Activated T-helper 2 cell treated with anti-CD3 and anti-CD28 coated beads, Interferon-gamma antibody, Interleukin-2, Interleukin-4, amounts not matched to agents 10 μg/mL and 5 μg/mL and 100 μg/mL, durations not matched to agents 14 hours and 24 hours and 36 hours (primary cell): Measurements from ENCODE around the gene SYNC. TPM values are rescaled to one million over a fixed set of nuclear protein-coding genes. Genes with fewer than 3 reads are reported as not detected.
A peak's percentile ranks its signal among the peaks of the same experiment; 100 is the strongest.
"Not testable (repeated sequence)": the region's sequence is repeated elsewhere in the genome, so short reads cannot be mapped to it uniquely, and the experiment has no call there.

Source experiments
- DNase-seq: peaks from one replicate; pipeline ENCODE4 v3.0.0; 2021; ENCODE audit warnings: low spot score
- H3K27ac Mint-ChIP-seq: one replicate; pipeline ENCODE4 v1.8.0; 2021; ENCODE audit warnings: mixed read lengths
- H3K27me3 Mint-ChIP-seq: one replicate; pipeline ENCODE4 v1.8.0; 2021; ENCODE audit warnings: low read depth, mixed read lengths
- H3K36me3 Mint-ChIP-seq: one replicate; pipeline ENCODE4 v1.8.0; 2021; ENCODE audit warnings: low read depth, mixed read lengths
- H3K4me1 Mint-ChIP-seq: one replicate; pipeline ENCODE4 v1.8.0; 2021; ENCODE audit warnings: low read depth, mixed read lengths
- H3K4me3 Mint-ChIP-seq: one replicate; pipeline ENCODE4 v1.8.0; 2021; ENCODE audit warnings: low read depth, mild to moderate bottlenecking, moderate library complexity, mixed read lengths
- H3K9me3 Mint-ChIP-seq: one replicate; pipeline ENCODE4 v1.8.0; 2021; ENCODE audit warnings: mixed read lengths
- intact Hi-C: fragments of 100-400 bp; cut with micrococcal nuclease; formaldehyde crosslinking; loops from one replicate; pipeline ENCODE4 v1.15.1; 2023
- total RNA-seq: library from RNA; stranded (reverse); gene quantifications from 2 replicates; pipeline ENCODE4 v1.2.3, GENCODE V29; 2022

The SYNC gene
- total RNA-seq, 1 donor from 2014 or later: not detected

DNA sequence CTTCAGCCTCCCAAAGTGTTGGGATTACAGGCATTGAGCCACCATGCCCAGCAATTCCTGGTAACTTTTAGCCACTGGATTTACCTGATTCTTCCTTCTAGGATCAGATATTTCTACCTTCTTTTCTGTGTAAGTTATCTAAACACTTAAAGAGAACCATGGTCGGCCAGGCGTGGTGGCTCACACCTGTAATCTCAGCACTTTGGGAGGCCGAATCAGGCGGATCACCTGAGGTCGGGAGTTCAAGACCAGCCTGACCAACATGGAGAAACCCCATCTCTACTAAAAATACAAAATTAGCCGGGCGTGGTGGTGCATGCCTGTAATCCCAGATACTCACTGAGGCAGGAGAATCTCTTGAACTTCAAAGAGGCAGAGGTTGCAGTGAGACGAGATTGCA lies 5.6 kb downstream of the SYNC start:
- H3K4me3 Mint-ChIP-seq, H3K4me1 Mint-ChIP-seq, H3K9me3 Mint-ChIP-seq, intact Hi-C loops, H3K27ac Mint-ChIP-seq, H3K36me3 Mint-ChIP-seq, DNase-seq: not testable (repeated sequence)
- peaks cover 19% of the 10 kb centered on the region for H3K27me3 Mint-ChIP-seq

DNA sequence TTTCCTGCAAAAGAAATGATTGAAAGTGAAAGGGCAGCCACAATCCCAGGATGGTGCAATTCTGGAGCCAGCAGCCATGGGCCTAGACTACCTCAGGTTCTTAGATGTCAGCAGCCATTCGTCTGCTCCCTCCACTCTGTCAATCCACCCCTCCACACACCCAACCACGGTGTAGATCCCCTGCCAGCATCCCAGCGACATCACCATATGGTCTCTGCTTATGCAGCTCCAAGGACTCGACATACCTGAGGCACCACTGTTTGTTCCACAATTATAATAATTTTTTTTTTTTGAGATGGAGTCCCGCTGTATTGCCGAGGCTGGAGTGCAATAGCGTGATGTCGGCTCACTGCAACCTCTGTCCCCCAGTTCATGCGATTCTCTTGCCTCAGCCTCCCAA lies 6.5 kb downstream of the SYNC start:
- intact Hi-C loops: no loop called here
- no peak for DNase-seq
- no peak overlapping the region for H3K4me3 Mint-ChIP-seq
- peaks cover 11% of the 10 kb centered on the region for H3K27me3 Mint-ChIP-seq
- no peaks in the 10 kb centered on the region for H3K36me3 Mint-ChIP-seq
- H3K27ac Mint-ChIP-seq: no peak overlapping the region
- H3K9me3 Mint-ChIP-seq: no peaks in the 10 kb centered on the region
- H3K4me1 Mint-ChIP-seq: no peaks in the 10 kb centered on the region

DNA sequence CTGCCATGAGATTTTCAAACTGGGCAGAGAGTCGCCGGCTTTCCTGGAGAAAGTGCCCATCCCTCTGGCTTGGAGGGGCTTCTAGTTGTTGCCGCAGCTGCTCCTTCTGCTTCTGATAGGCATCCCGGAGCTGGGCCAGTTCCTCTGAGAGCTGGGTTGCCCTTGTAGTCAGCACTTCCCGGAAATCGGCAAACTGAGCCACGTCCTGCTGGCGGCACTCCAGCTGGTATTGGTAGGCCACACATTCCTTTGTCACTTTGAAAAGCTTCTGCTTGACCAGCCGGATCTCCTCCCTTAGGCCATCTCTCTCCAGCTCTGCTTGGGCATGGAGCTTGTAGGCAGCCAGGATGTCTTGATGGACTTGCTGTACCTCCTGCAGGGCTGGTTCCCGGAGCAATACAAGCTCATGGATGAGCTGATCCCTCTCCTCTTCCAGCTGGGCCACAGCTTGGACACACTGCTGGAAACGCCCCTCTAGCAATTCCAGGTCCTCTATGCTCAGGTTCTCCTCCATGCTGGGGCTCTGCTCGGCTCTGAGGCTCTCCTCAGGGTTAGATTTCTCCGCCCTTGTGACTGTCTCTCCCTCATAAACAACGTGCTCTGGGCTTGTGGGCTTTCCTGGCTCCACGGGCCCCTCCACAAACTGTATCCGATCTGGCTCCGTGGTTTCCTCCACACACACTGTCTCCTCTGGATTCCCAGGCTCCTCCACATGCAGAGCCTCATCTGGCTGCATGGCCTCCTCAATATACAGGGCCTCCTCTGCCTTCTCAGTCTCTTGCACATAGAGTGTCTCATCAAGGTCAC lies 7.3 kb downstream of the SYNC start:
- intact Hi-C loops: no loop called here
- H3K4me3 Mint-ChIP-seq: no peak overlapping the region
- no peaks in the 10 kb centered on the region for H3K4me1 Mint-ChIP-seq
- H3K27me3 Mint-ChIP-seq: peaks cover 9% of the 10 kb centered on the region
- no peaks in the 10 kb centered on the region for H3K9me3 Mint-ChIP-seq
- no peak for DNase-seq
- H3K36me3 Mint-ChIP-seq: no peaks in the 10 kb centered on the region
- no peak overlapping the region for H3K27ac Mint-ChIP-seq

DNA sequence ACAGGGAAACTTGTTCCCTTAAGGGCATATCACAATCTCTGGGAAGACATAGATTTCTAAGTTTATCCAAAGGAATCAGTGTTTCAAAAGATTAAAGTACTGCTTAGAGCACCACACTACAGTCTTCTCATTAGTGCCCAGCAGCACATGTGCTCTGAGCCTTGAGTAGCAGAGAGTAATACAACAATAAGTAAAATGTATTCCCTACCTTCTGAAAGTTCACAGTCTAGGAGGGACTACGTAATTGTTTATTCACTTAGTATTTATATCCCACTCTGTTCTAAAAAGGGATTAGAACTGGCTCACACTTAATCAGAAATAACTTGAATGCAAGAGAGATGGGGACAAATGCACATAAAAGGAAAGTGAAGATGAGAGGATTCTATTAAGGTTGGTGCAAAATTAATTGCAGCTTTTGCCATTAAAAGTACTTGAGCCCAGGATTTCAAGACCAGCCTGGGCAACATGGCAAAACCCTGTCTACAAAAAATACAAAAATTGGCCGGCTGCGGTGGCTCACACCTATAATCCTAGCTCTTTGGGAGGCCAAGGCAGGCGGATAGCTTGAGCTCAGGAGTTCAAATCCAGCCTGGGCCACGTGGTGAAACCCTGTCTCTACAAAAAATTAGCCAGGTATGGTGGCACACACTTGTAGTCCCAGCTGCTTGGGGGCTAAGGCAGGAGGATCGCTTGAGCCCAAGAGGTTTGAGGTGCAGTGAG lies 9.0 kb downstream of the SYNC start:
- intact Hi-C loops: no loop called here
- Mint-ChIP-seq H3K4me3 (no peak overlapping the region), H3K27me3 (peaks cover 1% of the 10 kb centered on the region), H3K4me1 (no peaks in the 10 kb centered on the region), H3K27ac (no peak overlapping the region), H3K36me3 (no peaks in the 10 kb centered on the region), H3K9me3 (no peaks in the 10 kb centered on the region)
- no peak for DNase-seq

DNA sequence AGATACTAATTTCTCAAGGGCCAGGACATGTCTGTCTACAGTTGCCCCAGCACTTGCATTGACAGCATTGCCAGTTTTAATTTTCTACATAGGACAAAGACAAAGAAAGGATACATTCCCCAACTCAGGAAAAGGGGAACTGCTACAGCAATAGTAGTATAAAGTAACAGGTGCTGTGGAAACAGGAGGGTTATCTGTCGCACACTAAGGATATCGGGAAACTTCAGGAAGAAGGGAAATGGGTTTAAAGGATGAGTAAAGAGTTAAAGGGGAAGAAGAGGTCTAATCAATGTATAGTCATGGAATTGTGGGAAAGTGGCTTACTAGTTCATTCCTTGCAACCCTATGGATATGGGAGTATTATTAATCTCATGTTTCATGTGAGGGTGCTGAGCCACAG lies 16.2 kb downstream of the SYNC start:
- Mint-ChIP-seq H3K36me3 (peaks cover 38% of the 10 kb centered on the region), H3K4me1 (peaks cover 8% of the 10 kb centered on the region), H3K27me3 (no peaks in the 10 kb centered on the region), H3K27ac (no peak overlapping the region), H3K9me3 (no peaks in the 10 kb centered on the region), H3K4me3 (no peak overlapping the region)
- DNase-seq: no peak
- intact Hi-C loops: no loop called here

DNA sequence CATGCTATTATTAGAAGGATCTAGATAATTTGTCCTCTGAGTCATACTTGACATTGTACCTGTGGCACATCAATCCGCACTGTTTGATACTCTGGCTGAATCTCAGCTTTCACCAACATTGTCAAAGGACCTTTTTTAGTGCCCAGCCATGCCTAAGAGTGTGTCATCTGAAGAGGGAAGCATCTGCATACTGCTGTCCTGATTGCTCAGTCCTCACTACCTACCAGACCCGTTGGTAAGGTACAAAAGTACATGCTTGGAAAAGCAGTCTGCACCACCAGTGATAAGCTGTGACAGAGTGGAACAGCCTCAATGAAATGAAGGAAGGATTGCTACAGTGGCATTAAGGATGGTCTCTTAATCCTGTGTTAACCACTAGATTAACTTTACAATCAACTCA lies 17.1 kb downstream of the SYNC start:
- intact Hi-C loops: no loop called here
- no peak overlapping the region for H3K27ac Mint-ChIP-seq
- H3K9me3 Mint-ChIP-seq: no peaks in the 10 kb centered on the region
- no peaks in the 10 kb centered on the region for H3K27me3 Mint-ChIP-seq
- H3K4me1 Mint-ChIP-seq: peaks cover 11% of the 10 kb centered on the region
- peaks cover 47% of the 10 kb centered on the region for H3K36me3 Mint-ChIP-seq
- H3K4me3 Mint-ChIP-seq: no peak overlapping the region
- DNase-seq: no peak

DNA sequence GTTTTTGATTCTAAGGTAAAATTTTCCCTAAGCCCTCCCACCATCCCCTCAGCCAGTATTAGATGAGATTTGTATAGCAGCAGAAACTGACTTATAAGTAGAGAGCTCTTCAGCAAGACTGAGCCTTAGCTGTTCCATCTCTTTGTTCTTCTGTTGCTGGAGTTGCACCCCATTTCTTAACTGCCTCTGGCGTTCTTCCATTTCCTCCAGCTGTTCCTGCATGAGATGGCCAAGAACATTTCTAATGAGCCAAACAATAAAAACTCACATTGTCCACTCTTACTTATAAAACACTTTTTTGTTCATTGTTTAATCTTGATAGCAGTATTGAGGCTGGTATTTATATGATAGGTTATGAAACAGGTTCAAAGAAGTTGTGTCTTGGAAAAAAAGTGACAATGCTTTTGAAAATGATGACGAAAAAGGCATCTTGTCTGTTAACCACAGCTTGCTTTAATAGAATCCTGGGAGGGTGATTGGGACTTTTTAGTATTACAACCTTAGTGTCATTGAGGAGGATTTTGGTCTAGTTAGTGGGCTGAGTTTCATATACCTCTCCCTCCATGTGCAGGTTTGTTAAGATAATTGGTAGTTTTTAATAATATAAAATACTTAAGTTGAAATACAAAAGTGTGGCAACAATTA lies 18.3 kb downstream of the SYNC start:
- intact Hi-C loops: no loop called here
- H3K36me3 Mint-ChIP-seq: peaks cover 58% of the 10 kb centered on the region
- no peak overlapping the region for H3K4me3 Mint-ChIP-seq
- DNase-seq: no peak
- H3K4me1 Mint-ChIP-seq: peaks cover 15% of the 10 kb centered on the region
- no peaks in the 10 kb centered on the region for H3K9me3 Mint-ChIP-seq
- H3K27ac Mint-ChIP-seq: peak overlapping the region; percentile 57
- H3K27me3 Mint-ChIP-seq: no peaks in the 10 kb centered on the region

DNA sequence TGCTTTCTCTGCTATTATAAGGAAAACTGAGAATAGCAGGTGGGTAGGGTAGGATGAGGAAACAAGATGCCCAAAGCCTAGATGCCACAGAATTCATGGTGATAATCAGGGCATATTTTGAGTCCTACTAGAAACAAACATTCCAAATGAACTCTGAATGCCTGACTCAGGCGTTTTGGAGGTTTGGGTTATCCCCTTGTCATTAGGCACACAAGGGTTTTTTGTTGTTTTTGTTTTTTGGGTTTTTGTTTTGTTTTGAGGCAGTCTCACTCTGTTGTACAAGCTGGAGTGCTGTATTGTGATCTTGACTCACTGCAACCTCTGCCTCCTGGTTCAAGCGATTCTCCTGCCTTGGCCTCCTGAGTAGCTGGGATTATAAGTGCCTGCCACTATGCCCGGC lies 19.2 kb downstream of the SYNC start:
- intact Hi-C loops: no loop called here
- no peaks in the 10 kb centered on the region for H3K27me3 Mint-ChIP-seq
- peaks cover 61% of the 10 kb centered on the region for H3K36me3 Mint-ChIP-seq
- H3K4me3 Mint-ChIP-seq: no peak overlapping the region
- H3K9me3 Mint-ChIP-seq: no peaks in the 10 kb centered on the region
- no peak overlapping the region for H3K27ac Mint-ChIP-seq
- no peak for DNase-seq
- peaks cover 15% of the 10 kb centered on the region for H3K4me1 Mint-ChIP-seq

DNA sequence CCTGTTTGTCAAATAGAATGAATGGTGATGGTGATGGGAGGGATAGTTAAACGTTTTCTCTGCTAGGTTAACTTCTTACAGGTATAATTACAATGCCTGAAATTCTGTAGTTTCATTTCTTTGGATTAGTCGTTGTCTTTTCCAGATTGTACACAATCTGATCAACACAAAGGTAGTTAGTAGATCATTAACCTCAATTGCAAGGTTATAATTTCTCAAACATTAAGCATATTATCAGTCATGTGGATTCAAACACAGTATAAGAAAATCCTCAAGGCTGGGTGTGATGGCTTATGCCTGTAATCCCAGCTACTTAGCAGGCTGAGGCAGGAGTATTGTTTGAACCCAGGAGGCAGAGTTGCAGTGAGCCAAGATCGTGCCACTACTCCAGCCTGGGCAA lies 20.6 kb downstream of the SYNC start:
- H3K27ac Mint-ChIP-seq: no peak overlapping the region
- H3K27me3 Mint-ChIP-seq: no peaks in the 10 kb centered on the region
- H3K9me3 Mint-ChIP-seq: no peaks in the 10 kb centered on the region
- intact Hi-C loops: no loop called here
- no peak for DNase-seq
- peaks cover 15% of the 10 kb centered on the region for H3K4me1 Mint-ChIP-seq
- H3K4me3 Mint-ChIP-seq: no peak overlapping the region
- peaks cover 74% of the 10 kb centered on the region for H3K36me3 Mint-ChIP-seq

DNA sequence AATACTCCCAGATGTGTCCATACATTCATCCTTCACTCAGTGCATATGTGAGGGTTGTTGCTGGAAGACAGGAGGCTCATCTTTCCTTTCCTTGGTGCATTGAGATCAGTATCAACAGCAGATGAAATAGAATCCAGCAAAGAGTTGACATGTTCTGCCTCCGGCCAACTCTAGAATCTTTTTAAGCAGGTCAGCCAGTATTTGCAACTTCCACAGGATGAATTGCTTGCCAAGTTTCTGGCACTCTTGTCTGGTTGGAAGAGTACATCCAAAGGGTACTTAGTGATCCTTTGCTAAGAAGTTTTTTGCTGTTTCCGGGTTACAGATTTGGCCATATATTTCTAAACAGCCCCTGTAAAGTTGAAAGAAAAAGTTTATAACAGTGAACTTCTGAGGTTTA lies 21.1 kb downstream of the SYNC start:
- H3K4me1 Mint-ChIP-seq: peaks cover 15% of the 10 kb centered on the region
- no peaks in the 10 kb centered on the region for H3K9me3 Mint-ChIP-seq
- no peak for DNase-seq
- intact Hi-C loops: no loop called here
- H3K36me3 Mint-ChIP-seq: peaks cover 75% of the 10 kb centered on the region
- H3K27ac Mint-ChIP-seq: no peak overlapping the region
- H3K4me3 Mint-ChIP-seq: no peak overlapping the region
- H3K27me3 Mint-ChIP-seq: no peaks in the 10 kb centered on the region

DNA sequence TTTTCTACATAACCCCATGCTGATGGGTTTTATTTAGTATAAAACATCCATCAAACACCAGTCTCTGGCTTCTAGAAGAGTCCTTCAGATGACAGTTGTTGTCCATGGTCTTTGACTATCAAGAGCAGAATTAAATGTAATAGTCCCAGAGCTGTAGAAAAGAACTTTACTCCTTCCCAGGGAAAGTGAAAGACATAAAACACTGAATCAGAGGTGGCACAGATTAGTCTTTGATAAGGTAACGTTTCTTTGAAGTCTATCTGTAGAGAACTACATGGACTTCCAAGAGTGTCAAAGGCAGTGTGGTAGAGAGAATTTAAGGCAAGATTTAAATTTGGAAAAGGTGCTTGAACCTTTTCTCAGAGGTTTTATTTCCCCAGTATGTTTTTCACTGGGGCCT lies 21.9 kb downstream of the SYNC start:
- Mint-ChIP-seq H3K4me3 (no peak overlapping the region), H3K9me3 (no peaks in the 10 kb centered on the region), H3K4me1 (peaks cover 15% of the 10 kb centered on the region), H3K36me3 (peaks cover 73% of the 10 kb centered on the region), H3K27me3 (no peaks in the 10 kb centered on the region), H3K27ac (no peak overlapping the region)
- intact Hi-C loops: no loop called here
- DNase-seq: no peak

DNA sequence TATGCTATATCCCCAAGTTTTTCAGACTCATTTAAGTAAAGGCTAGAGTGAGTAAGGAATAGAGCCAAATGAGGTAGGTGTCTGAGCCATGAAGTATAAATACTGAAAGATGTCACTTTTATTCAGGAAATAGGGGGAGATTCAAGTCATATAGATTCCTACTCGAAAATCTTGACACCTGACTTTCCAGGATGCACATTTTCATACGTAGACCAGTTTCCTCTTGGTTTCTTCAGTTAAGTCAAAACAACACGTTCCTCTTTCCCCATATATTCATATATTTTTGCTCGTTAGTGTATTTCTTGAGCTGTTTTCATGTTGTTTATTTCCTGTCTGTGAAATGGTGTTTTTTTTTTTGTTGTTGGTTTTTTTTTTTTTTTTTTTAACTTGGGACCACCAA lies 22.6 kb downstream of the SYNC start:
- H3K36me3 Mint-ChIP-seq: peaks cover 75% of the 10 kb centered on the region
- DNase-seq, H3K27me3 Mint-ChIP-seq, H3K27ac Mint-ChIP-seq, intact Hi-C loops, H3K9me3 Mint-ChIP-seq, H3K4me3 Mint-ChIP-seq: not testable (repeated sequence)
- H3K4me1 Mint-ChIP-seq: peaks cover 15% of the 10 kb centered on the region

DNA sequence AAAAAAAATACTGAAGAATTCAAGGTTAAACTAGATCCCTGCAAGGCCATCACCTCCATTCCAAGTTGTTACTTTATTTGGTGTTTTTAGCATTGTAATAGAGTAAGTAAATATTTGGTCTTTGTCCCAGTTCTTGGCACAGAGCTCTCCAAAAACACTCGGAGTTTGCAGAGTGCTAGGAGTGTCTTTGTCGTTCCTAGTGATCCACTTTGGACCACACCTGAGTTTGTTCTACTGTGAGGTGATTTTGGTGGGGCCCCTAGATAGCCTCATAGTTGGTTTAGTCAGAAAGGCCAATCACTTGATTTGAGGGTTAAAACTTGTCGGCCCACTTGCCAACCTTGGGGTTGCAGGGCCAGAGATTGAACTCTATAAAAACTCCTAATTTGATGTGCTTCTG lies 25.6 kb downstream of the SYNC start:
- H3K27me3 Mint-ChIP-seq: no peaks in the 10 kb centered on the region
- intact Hi-C loops: no loop called here
- H3K4me1 Mint-ChIP-seq: peaks cover 7% of the 10 kb centered on the region
- DNase-seq: no peak
- H3K4me3 Mint-ChIP-seq: no peak overlapping the region
- no peak overlapping the region for H3K27ac Mint-ChIP-seq
- no peaks in the 10 kb centered on the region for H3K9me3 Mint-ChIP-seq
- H3K36me3 Mint-ChIP-seq: peaks cover 81% of the 10 kb centered on the region
